ENCODE results near the gene MACIR. TPM values are rescaled to one million over a fixed set of nuclear protein-coding genes. Genes with fewer than 3 reads are reported as not detected.

Gene MACIR
- 10 to 100 TPM; 21.7 to 72.8 (median 47.7) TPM for total RNA-seq

GRCh38 chr5:103258368-103258956 is at the start of gene MACIR:
MACIR (plus strand) TSS chr5:103258763; CDS start chr5:103275920, 17,157 bp downstream.
- Histone ChIP-seq H3K4me3 (peak within 1 kb of the TSS; percentile 70 to 88 (median 83)), H3K36me3 (no peaks in the 10 kb centered on the region), H3K9me3 (no peaks in the 10 kb centered on the region), H3K27me3 (no peaks in the 10 kb centered on the region), H3K4me1 (peaks cover 0 to 42% (median 23%) of the 10 kb centered on the region in 4 donors), H3K27ac (peak within 1 kb of the TSS; percentile 92 to 97 (median 96))
- TF ChIP-seq EP300 (IDR thresholded peaks at IDR 0.05; ENCODE audit: low read depth) (no peak), POLR2A (IDR thresholded peaks at IDR 0.05) (peak; percentile 88), CTCF (IDR thresholded peaks at IDR 0.05) (no peak), POLR2AphosphoS5 (IDR thresholded peaks at IDR 0.05) (peak; percentile 61 to 88 (median 83))
- intact Hi-C loops (cut with DNase I; ENCODE audit: low total_unique reads) (no loop called here), in situ Hi-C loops (cut with MboI; ENCODE audit: low pct_ligation_motif_present in 1 of 4, low pct_unique_long_range_greater_than_20kb in 1 of 4, low sequenced_read_pairs in 3 of 4) (no loop called here)
- DNase-seq: peak; percentile 98
- 0% methylated on average over 39 of the region's 45 CpGs; no CpG with 5 or more reads in 1 of the 2 donors for WGBS, 2 donors (ENCODE audit: low coverage in 1 of 2)

DNA sequence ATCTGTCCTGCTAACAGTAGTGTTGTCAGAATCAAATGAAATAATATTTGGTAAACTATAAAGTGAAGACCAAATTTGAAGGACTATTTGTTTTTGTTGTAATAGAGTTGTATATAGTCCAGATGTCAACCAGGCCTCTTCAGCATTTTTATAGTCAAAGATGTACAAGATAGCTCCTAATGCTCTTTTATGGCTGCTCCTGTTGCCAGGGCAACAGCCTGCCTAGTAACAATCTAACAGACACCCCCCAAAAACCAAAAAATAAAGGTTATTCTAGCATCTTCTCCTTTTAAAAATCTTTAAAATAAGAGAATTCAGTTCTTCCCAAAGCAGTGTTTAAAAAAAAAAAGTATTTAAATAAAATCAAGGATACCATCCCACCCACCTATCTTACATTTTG is 49.5 kb upstream of the MACIR start:
- Histone ChIP-seq H3K27me3 (no peaks in the 10 kb centered on the region), H3K4me3 (no peak overlapping the region), H3K36me3 (peaks cover 0 to 4% (median 1%) of the 10 kb centered on the region in 4 donors), H3K27ac (no peak overlapping the region), H3K9me3 (no peaks in the 10 kb centered on the region), H3K4me1 (peaks cover 0 to 5% (median 0%) of the 10 kb centered on the region in 4 donors)
- in situ Hi-C loops (cut with MboI; ENCODE audit: low pct_ligation_motif_present in 1 of 4, low pct_unique_long_range_greater_than_20kb in 1 of 4, low sequenced_read_pairs in 3 of 4): no loop called here
- no peak for TF ChIP-seq CTCF (IDR thresholded peaks at IDR 0.05)
- TF ChIP-seq POLR2AphosphoS5 (IDR thresholded peaks at IDR 0.05): no peak
- no peak for TF ChIP-seq POLR2A (IDR thresholded peaks at IDR 0.05)
- no peak for TF ChIP-seq EP300 (IDR thresholded peaks at IDR 0.05; ENCODE audit: low read depth)
- intact Hi-C loops (cut with DNase I; ENCODE audit: low total_unique reads): no loop called here
- DNase-seq: no peak

DNA sequence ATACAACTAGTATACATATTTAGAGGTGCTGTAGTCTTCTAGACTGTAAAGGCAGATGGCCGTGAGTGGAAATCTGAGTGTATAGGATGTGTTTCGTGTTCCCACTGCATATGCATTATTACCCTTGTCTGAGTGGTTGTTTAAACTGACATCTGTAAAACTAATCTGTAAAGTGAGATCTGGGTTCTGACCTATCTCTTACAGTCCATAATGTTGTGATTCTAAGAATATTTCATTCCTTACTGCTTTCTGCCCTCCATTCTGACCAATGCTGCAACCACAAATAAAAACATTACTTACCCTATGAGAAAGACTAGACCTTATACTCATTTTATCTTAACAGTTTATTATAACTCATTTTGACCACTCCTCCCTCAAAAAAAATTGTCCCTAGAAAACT is 47.6 kb upstream of the MACIR start:
- WGBS, 2 donors (ENCODE audit: low coverage in 1 of 2): 95 to 100% methylated on average over 2 of the region's 2 CpGs
- no peaks in the 10 kb centered on the region for H3K36me3 ChIP-seq
- no peak for TF ChIP-seq CTCF (IDR thresholded peaks at IDR 0.05)
- no peak for TF ChIP-seq EP300 (IDR thresholded peaks at IDR 0.05; ENCODE audit: low read depth)
- TF ChIP-seq POLR2A (IDR thresholded peaks at IDR 0.05): no peak
- no peak for TF ChIP-seq POLR2AphosphoS5 (IDR thresholded peaks at IDR 0.05)
- H3K4me3 ChIP-seq: no peak overlapping the region
- no peak for DNase-seq
- in situ Hi-C loops (cut with MboI; ENCODE audit: low pct_ligation_motif_present in 1 of 4, low pct_unique_long_range_greater_than_20kb in 1 of 4, low sequenced_read_pairs in 3 of 4): no loop called here
- peaks cover 0 to 5% (median 0%) of the 10 kb centered on the region in 4 donors for H3K4me1 ChIP-seq
- intact Hi-C loops (cut with DNase I; ENCODE audit: low total_unique reads): no loop called here
- no peaks in the 10 kb centered on the region for H3K9me3 ChIP-seq
- no peak overlapping the region for H3K27ac ChIP-seq
- no peaks in the 10 kb centered on the region for H3K27me3 ChIP-seq

DNA sequence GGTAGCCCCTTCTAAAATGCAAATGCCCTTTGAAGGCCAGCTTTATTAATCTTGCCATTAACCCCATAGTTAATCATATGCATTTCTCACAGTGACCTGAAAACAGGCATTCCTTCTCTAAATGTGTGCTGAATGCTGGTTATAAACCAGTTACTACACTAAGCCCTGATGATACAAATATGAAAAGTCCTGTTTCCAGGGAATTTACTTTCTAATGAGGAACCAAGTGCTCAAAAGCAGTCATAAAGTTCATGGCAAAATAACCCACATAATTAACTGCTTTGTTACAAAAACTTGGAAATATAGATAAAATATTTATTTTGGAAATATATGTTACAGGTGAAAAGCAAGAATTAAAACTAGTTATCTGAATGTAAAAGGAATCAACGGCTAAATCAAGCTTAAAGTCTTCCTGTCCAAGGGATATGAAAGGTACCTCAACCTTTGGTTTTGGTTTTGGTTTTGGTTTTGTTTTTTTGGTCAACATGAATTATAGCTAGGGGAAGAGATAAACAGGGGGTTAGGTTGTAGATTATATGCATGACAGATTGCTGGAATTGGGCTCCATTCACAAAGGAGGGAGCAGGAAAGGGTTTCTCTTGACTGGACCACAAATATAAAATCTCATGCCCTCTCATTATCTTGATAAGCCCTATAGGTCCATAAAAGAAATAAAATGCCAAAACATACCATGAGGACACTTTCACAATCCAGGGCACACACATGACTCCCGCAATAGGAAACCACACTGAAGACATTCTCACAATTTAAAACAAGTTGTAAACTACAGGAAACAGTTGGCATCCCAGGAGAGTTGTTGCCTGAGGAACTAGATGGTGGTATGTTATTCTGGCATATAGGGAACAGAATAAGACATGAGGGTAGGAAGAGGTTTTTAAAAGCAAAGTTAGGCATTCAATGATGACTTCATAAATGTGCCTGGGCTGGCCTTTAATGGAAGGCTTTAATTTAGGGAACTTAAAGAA is 46.7 kb upstream of the MACIR start:
- Histone ChIP-seq H3K27me3 (no peaks in the 10 kb centered on the region), H3K9me3 (no peaks in the 10 kb centered on the region), H3K36me3 (no peaks in the 10 kb centered on the region), H3K4me1 (peaks cover 0 to 5% (median 0%) of the 10 kb centered on the region in 4 donors), H3K4me3 (no peak overlapping the region), H3K27ac (no peak overlapping the region)
- intact Hi-C loops (cut with DNase I; ENCODE audit: low total_unique reads) (no loop called here), in situ Hi-C loops (cut with MboI; ENCODE audit: low pct_ligation_motif_present in 1 of 4, low pct_unique_long_range_greater_than_20kb in 1 of 4, low sequenced_read_pairs in 3 of 4) (no loop called here)
- DNase-seq: no peak
- WGBS, 2 donors (ENCODE audit: low coverage in 1 of 2): 67 to 78% methylated on average over 2 of the region's 2 CpGs
- TF ChIP-seq POLR2A (IDR thresholded peaks at IDR 0.05): no peak
- no peak for TF ChIP-seq CTCF (IDR thresholded peaks at IDR 0.05)
- no peak for TF ChIP-seq POLR2AphosphoS5 (IDR thresholded peaks at IDR 0.05)
- TF ChIP-seq EP300 (IDR thresholded peaks at IDR 0.05; ENCODE audit: low read depth): no peak
